MM.1S (cell line): ENCODE results near the gene RCCD1.

Experiments used
- DNase-seq: peaks from one replicate; pipeline ENCODE4 v3.0.0-alpha.2; 2015
- H2AFZ ChIP-seq: fragments of 300-600 bp; sonication (generic); 2 replicates; pipeline ENCODE4 v1.6.0; 2016; ENCODE audit warnings: antibody characterized with exemption, low read length
- H3F3A ChIP-seq: fragments of 300-600 bp; sonication (generic); 2 replicates; pipeline ENCODE4 v1.6.1; 2016; ENCODE audit warnings: mild to moderate bottlenecking, antibody characterized with exemption, low read length, moderate library complexity, mixed read lengths; ENCODE audit not compliant: insufficient read depth
- H3K27ac ChIP-seq: fragments of 300-600 bp; sonication (generic); 2 replicates; pipeline ENCODE4 v1.5.1; 2016; ENCODE audit warnings: mild to moderate bottlenecking, low read length
- H3K27me3 ChIP-seq: fragments of 300-600 bp; sonication (generic); replicated peaks from 2 replicates; pipeline ENCODE4 v1.6.0; 2016; ENCODE audit warnings: low read length; ENCODE audit not compliant: insufficient read depth
- H3K36me3 ChIP-seq: fragments of 300-600 bp; sonication (generic); replicated peaks from 2 replicates; pipeline ENCODE4 v1.6.1; 2016; ENCODE audit warnings: mild to moderate bottlenecking, low read length, mixed read lengths; ENCODE audit not compliant: insufficient read depth
- H3K4me1 ChIP-seq: fragments of 300-600 bp; sonication (generic); 2 replicates; pipeline ENCODE4 v1.6.1; 2016; ENCODE audit warnings: low read length, mixed read lengths
- H3K4me2 ChIP-seq: fragments of 300-600 bp; sonication (generic); 2 replicates; pipeline ENCODE4 v1.6.0; 2016; ENCODE audit warnings: low read depth, low read length
- H3K4me3 ChIP-seq: fragments of 300-600 bp; sonication (generic); 2 replicates; pipeline ENCODE4 v1.5.1; 2016; ENCODE audit warnings: low read length, mixed read lengths
- H3K79me2 ChIP-seq: fragments of 300-600 bp; sonication (generic); 2 replicates; pipeline ENCODE4 v1.6.1; 2016; ENCODE audit warnings: mixed run types, low read length, mixed read lengths
- H3K9ac ChIP-seq: fragments of 300-600 bp; sonication (generic); 2 replicates; pipeline ENCODE4 v1.6.1; 2016; ENCODE audit warnings: low read length, mixed read lengths
- H3K9me2 ChIP-seq: fragments of 300-600 bp; sonication (generic); replicated peaks from 2 replicates; pipeline ENCODE4 v1.6.1; 2016; ENCODE audit warnings: mild to moderate bottlenecking, low read length, mixed read lengths; ENCODE audit not compliant: insufficient read depth
- H3K9me3 ChIP-seq: fragments of 300-600 bp; sonication (generic); replicated peaks from 2 replicates; pipeline ENCODE4 v1.6.1; 2016; ENCODE audit warnings: mild to moderate bottlenecking, low read length, mixed read lengths; ENCODE audit not compliant: insufficient read depth
- H4K20me1 ChIP-seq: fragments of 300-600 bp; sonication (generic); 2 replicates; pipeline ENCODE4 v1.6.1; 2016; ENCODE audit warnings: mild to moderate bottlenecking, low read length, moderate library complexity, mixed read lengths; ENCODE audit not compliant: insufficient read depth
- CTCF ChIP-seq: fragments of 300-600 bp; sonication (generic); IDR thresholded peaks from 2 replicates; pipeline ENCODE4 v1.5.1; 2016; ENCODE audit warnings: antibody characterized with exemption, low read length, mixed read lengths
- EZH2 ChIP-seq: fragments of 300-600 bp; sonication (generic); optimal IDR thresholded peaks from 2 replicates; pipeline ENCODE3; 2017; ENCODE audit warnings: low read depth, mild to moderate bottlenecking, antibody characterized with exemption, low read length, mixed read lengths
- EZH2phosphoT487 ChIP-seq: fragments of 300-600 bp; sonication (generic); IDR thresholded peaks from 2 replicates; pipeline ENCODE4 v1.6.1; 2018; ENCODE audit warnings: antibody characterized with exemption, low read length

Gene RCCD1

GRCh38 chr15:91001209-91001608, 46.5 kb downstream of the RCCD1 start:
- Histone ChIP-seq H3K9me2 (no peaks in the 10 kb centered on the region), H2AFZ (no peak overlapping the region), H3K79me2 (no peaks in the 10 kb centered on the region), H3K27ac (no peak overlapping the region), H3K4me1 (no peaks in the 10 kb centered on the region), H4K20me1 (no peaks in the 10 kb centered on the region), H3K27me3 (no peaks in the 10 kb centered on the region), H3K9me3 (no peaks in the 10 kb centered on the region), H3K4me2 (no peak overlapping the region), H3K36me3 (no peaks in the 10 kb centered on the region), H3F3A (no peaks in the 10 kb centered on the region), H3K9ac (no peak overlapping the region), H3K4me3 (no peak overlapping the region)
- TF ChIP-seq EZH2phosphoT487 (no peak), EZH2 (no peak), CTCF (no peak)
- no peak for DNase-seq

- Histone ChIP-seq H3K9me3 (no peaks in the 10 kb centered on the region), H3K27ac (no peak overlapping the region), H4K20me1 (no peaks in the 10 kb centered on the region), H3K9ac (no peak overlapping the region), H3K27me3 (no peaks in the 10 kb centered on the region), H3K4me2 (no peak overlapping the region), H3K4me1 (no peaks in the 10 kb centered on the region), H3K9me2 (no peaks in the 10 kb centered on the region), H3K79me2 (no peaks in the 10 kb centered on the region), H3F3A (no peaks in the 10 kb centered on the region), H2AFZ (no peak overlapping the region), H3K4me3 (no peak overlapping the region), H3K36me3 (no peaks in the 10 kb centered on the region)
- DNase-seq: no peak
- TF ChIP-seq CTCF (no peak), EZH2phosphoT487 (no peak), EZH2 (no peak)
Observed at GRCh38 chr15:91007266-91007665, 52.6 kb downstream of the RCCD1 start.
